ENCODE data around the gene TFF2.
A peak's percentile ranks its signal among the peaks of the same experiment; 100 is the strongest.

The TFF2 gene

DNA sequence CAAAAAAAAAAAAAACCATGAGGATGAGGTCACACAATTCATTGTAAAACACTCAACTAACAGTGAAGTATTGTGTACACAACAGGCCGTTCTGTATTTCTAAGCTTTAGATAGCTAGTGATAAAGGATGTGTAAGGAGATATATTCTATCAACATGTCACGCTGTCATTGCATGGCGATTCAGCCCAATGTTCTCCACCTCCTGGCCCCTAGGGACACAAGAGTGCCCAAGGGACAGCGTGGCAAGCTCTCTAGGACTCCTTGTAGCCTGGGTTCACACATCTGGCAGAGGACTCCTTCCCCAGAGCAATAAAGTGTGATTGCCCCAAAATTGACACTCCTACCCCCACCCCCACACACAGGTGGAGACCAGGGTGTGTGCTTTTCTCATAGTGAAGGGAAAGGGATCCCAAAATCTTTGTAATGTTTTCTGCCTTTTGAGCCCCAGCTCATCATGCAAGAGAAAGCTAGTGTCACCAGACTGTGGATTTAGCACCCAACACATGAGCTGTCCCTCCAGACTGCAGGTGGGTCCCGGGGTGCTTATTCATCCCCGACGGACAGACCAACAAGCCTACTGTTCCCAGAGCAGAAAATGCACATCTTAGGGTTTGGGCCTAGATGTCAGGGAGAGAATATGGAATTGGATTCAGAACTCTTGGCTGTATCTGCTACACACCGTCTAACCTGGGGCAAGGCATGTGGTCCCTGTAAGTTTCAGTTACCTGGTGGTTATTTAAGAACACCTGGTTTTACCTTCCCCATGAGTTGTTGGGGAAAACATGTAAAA lies 33.6 kb upstream of the TFF2 start:
- no peak for DNase-seq

DNA sequence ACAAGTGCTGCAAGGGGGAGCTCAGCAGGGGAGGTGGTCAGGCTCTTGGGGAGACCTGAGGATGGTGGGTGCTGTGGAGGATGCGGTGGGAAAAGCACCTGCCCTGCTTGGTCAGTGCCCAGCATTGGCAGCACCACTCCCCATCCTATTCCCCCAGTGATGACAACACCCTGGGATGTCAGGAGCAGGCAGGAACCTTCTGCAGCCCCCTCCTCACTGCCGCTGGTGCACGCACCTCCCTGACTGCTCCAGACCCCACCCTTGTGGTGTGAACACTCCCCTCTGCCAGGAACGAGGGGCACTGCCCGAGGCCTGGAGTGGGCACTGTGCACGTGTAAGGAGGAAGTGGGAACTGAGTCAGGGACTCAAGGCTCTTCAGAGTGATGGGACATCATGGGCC lies 32.5 kb upstream of the TFF2 start:
- DNase-seq: no peak

DNA sequence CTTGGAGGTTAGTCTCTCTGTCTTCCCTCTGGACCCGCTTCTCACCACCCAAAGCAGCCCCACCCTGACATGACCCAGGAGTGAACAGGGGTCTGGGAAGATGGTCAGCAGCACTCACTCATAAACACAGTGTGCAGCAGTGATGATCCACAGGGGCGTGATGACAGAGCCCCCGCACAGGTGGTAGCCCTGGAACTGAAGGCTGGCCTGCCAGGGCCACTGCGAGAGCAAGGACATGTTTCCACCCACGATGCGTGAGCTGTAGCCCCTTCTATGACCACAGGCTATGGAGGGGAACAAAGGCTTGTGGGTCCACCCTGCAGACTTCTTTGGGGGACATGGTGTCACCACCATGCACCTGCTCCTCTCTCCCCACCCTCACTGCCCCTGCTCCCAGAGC lies 32.1 kb upstream of the TFF2 start:
- no peak for DNase-seq

DNA sequence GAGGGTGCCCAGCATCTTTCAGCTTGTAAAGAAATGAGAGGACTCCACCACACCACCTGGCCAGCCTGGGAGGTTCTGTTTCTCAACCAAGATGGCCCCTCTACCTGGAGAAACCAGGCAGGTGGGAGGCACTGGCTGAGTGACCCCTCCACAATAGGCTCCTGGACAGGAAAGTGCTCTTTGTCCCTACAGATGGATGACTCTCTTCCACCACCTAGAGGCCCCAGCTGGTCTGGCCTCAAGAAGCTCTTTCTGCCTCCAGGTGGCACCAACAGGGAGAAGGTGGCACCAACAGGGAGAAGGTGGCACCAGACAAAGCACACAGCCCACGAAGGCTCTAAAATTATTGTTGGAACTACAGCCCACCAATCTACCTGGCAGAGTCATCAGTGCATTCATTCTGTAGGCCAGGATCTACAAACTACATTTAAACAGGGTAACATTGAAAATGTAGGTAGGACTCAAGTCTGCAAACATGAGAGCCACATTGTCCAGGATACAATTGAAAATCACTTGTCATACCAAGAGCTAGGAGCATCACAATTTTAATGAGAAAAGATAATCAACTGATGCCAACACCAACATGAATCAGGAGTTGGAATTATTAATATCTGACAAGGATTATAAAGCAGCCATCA lies 30.7 kb upstream of the TFF2 start:
- DNase-seq: peak; percentile 8

DNA sequence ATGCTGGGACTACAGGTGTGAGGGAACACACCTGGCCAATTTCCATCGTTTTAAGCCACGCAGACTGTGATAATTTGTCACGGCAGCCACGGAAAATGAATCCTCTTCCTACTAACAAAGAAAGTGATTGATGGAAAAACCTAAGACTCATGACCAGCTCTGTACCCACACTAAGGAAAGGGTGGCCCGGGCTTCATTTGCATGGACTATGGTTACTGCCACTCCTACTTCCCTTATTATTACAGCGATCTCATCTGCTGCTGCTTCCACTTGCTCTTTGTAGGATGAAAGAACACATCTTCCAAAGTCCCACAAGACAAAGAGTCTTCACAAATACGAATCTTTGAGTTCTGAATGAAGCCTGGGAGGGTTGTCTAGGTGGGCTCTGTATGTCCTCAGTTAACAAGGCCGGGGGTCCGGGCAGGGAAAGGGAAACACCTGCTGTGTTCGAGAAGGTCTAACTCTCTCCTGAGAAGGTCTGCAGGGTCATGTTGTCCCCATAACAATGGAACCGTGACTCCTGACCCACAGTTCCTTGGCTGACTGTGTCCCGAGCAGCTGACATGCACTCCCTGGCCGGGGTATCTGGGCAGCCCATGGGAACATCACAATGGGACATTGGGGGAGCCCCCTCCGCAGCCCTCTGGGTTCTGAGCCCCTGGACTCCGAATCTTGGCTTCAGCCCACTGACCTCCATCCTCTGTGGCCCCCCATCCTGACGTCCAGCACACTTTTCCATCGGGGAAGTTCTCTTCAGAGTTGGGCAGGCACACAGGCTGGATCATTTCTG lies 28.8 kb upstream of the TFF2 start:
- no peak for DNase-seq

DNA sequence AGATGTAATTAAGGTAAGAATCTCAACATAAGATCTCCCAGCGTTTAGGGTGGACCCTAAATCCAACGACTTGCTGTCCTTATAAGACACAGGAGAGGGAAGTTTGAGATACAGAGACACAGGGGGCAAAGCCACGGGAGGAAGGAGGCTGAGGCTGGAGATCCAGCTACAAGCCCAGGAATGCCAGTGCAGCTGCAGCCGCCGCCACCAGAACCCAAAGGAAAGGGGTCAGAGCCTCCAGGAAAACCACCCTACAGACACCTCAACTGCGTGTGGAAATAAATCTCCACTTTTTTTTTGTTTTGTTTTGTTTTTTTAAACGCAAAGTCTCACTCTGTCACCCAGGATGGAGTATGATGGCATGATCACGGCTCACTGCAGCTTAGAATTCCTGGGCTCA lies 27.6 kb upstream of the TFF2 start:
- DNase-seq: no peak

DNA sequence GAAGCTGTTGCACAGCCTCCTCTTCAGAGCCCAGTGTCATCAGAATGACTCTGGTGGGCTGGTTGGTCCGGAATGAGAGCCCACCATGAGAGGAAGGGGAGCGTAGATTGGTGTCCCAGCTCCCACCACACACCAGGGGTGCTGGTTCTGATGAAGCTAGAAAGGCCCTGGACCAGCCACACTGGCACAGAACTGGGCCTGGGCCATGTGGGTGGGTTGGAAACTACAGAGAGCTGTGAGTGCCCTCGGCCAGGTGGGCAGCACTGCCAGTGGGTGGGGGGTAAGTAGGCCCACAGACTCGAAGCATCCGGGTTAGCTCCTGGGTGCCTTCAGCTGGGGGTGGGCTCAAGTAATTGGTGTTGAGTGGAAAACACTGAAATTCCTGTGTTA lies 27.2 kb upstream of the TFF2 start:
- DNase-seq: no peak

DNA sequence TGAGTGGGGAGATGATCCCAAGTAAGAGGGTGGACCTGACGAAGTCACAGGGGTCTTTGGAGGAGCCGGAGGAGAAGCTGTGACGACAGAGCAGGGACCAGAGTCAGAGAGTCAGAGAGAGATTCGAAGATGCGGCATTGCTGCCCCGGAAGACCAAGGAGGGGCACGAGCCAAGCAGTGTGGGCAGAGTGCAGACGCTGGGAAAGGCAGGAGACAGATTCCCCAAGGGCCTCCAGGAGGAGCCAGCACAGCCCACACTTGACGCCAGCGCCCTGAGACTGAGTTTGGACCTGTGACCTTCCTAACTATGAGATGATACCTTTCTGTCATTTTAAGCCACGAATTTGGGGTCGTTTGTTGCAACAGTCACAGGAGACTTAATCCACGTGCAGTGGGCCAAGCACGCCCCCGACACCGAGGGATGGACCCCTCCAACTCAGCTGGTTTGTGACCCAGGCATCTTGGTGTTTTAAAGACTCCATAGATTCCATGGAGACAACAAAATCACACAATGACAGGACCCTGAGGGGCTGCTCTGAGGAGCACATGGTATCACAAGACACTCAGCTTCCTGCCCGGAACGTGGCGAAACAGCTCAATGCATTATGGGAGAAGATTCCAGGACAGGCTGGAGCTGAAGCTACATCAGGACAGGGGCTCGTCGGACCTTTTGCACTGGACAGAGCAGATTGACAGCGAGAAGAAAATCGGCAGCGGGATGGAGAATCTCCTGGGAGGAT lies 26.6 kb upstream of the TFF2 start:
- no peak for DNase-seq

DNA sequence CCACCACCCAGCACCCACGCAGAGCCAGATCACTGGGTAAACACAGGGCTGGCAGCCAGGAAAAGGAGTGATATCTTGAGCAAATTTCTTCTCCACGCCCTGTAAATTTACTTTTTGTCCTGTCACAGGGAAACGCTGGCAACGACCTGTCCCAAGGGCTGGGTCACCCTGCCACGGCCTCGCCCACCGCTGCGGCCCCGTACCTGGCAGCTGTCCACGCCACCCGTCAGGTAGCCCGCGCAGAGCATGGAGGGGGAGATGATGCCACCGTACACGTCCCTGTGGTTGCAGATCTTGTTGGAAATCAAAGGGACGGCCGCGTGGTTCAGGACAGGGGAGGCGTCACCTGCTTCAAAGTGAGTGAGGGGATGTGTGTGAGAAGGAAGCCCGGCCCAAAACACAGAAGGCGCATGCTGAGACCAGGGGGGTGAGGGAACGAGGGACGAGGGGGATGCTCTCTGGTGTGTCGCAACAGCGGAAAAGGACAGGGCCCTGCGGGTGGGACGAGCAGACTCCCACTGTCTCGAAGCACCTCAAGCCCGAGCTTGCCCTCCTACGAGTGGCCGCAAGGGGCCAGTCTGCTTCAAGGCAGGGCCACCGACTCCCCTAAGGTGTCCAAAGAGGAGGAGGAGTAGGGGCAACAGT lies 25.7 kb upstream of the TFF2 start:
- no peak for DNase-seq

DNA sequence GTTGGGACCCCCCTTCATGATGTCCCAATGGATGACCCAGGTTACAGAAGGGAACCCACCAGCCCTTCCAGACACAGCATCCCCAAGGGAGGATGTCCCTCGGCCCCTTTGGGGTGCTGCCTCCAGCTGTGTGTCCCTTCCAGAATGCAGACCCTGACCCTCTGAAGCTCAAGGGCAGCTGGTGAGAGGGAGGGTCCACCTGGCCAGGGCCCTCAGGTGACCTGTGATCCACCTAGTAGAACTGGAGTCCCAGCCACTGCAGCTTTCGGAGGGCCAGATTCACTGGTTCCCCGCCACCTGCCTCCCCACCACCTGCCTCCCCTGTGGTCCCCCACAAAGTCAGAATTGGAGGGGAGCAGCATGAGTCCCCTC lies 25.2 kb upstream of the TFF2 start:
- no peak for DNase-seq

DNA sequence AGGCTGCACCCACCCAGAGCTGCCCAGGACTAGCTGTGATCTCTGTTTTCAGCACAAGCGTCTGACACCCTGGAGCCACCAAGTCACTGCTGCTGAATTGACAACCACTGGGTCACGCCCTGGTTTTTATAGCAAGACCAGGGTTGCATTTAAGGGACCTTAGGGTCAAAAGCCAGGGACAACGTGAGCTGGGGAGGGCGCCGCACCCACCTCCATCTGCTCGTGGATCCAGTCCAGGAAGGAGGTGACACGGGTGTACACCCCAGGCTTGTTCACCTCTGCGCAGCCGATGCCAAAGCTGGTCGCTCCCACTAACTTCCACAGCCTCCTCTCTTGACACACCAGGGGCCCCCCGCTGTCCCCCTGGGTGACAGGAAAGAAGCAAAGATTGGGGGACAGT lies 24.7 kb upstream of the TFF2 start:
- no peak for DNase-seq

DNA sequence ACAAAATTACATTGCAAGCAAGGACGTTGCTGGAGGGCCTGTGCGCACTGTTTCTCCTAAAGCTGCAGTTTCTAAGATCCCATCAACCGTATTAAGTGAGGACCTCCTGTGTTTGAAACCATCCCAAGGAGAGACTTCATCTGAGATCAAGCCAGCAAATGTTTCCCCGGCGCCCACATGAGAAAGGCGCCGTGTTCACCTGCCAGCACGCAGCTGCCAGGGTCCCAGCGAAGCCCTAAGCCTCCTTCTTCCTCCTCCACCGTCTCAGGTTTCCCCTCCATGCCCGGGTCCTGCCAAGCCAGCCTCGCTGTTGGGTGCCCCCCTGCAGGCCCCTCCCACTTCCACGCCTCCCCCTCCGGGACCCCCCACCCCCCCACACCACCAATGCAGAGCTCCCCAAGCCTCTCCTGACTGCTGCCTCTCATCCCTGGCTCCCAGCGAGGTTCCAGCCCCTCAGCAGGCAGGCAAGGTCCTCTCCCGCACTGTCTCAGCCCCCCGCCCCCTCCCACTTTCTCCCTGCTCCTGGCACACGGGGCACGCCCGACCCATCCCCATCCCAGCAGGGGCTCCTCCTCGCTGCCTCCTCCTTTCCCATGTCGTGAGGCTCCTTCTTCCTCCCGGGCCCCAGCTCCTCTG lies 24.2 kb upstream of the TFF2 start:
- no peak for DNase-seq

DNA sequence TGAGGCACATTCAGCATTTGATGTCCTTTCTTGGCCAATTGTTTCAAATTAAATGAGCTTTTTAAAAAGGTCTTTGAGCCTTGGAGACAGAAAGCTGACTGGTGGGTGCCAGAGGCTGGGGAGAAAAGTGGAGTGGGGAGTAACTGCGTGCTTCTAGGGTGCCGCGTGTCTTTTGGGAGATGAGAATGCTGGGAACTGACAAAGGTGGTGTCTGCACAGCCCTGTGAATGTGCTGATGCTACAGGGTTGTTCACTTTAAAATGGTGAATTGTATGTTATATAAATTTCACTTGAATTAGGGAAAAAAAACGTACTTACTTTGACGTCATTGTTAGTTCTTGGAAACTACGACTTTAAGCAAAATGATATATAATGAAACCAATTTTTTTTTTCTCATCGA lies 23.7 kb upstream of the TFF2 start:
- no peak for DNase-seq

DNA sequence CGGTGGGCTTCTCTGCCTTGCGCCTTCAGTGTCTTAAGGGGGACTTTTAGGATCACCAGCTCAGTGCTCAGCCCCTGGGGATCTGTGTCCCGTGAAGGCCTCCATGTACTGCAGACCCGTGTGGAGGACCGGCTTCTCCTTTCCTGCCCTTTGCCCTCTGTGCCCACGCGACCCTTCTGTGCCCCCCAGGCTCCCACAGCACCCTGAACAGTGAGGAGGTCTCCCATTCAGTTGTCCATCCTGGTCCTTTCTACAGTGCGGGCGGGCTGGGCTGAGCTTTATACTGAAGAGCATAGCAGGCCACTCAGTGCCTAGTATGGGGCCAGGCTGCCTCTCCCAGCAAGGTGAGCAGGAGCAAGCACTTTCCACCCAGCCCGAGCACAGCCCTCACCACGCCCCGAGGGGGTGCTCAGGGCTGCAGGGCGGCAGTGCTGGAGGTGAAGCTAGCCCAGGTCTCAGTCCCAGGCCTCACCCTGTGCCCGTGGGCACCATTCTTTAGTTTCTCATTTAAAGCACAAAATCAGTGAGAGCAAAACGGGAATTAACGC lies 23.2 kb upstream of the TFF2 start:
- no peak for DNase-seq

DNA sequence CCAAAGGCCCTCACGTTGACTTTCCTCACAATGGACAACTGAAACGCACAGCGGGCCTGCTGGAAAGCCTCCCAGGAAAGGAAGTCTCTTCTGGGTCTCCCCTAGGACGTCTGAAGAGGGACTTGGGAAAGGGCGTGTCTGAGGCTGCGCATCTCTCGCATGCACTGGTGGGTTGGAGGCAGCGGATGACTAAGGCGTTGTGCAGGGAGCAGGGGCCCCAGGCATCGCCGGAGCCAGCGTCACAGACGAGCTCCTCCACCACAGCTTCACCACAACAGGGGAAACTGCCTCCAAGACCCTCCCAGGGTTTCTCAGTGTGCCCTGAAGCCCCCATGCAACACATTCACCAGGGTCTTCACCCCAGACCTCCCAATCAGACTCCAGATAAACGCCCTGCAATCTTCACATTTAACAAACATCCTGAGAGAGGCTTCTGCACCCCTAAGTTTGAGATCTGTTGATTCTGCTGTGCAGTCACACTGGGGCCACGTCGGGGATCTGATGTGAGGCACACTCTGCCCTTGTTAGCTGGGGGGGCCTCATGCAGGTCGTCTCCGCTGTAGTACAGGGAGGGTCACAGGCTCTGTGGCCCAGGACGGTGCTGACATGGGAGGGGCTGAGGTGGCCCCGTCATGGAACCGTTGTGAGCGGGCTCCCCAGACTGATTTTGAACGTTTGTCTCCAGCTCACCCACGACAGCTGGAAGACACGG lies 22.6 kb upstream of the TFF2 start:
- DNase-seq: no peak

DNA sequence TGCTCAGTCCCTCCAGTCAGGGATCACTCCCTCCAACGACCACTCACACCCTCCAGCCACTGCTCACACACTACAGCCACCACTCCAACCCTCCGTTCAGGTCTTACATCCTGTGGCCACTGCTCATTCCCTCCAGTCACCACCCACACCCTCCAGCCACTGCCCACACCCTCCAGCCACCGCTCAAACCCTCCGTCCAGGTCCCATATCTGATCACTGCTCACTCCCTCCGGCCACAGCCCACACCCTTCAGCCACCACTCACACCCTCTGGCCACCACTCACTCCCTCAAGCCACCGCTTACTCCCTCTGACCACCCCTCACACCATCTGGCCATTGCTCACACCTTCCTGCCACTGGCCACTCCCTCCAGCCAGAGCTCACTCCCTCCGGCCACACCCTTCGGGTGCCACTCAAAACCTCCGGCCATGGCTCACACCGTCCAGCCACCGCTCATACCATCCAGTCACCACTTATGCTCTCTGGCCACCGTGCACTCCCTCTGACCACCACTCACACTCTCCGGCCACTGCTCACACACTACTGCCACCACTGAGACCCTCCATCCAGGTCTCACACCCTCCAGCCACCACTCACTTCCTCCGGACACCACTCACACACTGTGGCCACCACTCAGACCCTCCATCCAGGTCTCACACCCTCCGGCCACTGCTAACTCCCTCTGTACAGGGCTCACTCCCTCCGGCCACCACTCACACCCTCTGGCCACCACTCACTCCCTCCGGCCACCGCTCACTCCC lies 20.3 kb upstream of the TFF2 start:
- DNase-seq: no peak

DNA sequence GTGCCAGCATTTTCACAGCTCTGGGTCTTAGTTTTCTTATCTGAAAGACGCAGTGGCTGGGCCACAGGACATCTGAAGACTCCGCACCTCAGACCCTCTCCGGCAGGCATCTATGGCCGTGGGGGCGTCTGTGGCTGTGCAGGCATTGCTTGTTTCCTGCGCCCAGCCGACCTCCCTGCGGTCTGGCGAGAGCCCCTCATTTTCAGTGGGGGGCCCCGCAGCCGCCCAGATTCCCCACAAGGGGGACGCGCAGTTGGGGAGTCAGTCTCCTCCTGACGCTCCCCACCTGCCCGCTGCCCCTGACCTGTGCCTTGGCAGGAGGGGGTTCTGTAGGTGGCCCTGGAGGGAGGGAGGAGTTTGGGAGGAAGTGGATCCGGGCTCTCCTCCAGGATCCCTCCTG lies 19.0 kb upstream of the TFF2 start:
- DNase-seq: no peak

DNA sequence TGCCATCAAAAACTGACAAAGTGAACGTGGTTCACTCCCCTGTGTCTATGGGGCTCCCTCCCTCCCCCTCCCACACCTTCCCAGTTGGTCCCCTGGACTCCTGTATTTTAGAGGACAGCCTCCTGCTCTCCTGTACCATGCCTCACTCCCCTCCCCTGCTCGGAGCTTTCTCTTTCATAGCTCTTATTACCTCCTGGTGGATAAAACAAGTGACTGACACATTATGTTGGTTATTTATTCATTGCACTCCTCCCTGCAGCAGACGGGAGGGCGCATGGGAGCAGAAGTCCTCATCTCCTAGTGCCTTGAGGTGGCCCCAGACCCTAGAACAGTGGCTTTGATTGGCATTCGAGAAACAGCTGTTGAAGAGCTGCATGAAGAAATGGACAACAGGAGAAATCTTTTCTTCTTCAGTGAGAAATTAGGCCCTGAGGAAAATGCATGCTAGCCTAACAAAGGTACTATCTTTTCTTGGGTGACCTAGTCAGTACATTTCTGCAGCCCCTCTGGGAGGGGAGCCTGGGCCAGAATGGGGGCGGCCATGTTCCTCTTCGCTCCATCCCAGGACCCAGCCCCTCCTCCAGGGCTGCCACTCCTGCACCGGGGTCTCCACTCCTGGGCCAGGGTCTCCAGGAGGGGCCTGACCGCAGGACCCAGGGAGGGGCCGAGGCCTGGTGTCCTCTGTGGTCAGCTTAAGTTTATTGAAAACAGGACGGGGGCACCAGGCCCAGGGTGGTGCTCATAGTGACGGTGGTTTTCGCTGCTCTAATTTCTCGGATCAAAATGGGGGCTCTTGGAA lies 16.8 kb upstream of the TFF2 start:
- DNase-seq: no peak

DNA sequence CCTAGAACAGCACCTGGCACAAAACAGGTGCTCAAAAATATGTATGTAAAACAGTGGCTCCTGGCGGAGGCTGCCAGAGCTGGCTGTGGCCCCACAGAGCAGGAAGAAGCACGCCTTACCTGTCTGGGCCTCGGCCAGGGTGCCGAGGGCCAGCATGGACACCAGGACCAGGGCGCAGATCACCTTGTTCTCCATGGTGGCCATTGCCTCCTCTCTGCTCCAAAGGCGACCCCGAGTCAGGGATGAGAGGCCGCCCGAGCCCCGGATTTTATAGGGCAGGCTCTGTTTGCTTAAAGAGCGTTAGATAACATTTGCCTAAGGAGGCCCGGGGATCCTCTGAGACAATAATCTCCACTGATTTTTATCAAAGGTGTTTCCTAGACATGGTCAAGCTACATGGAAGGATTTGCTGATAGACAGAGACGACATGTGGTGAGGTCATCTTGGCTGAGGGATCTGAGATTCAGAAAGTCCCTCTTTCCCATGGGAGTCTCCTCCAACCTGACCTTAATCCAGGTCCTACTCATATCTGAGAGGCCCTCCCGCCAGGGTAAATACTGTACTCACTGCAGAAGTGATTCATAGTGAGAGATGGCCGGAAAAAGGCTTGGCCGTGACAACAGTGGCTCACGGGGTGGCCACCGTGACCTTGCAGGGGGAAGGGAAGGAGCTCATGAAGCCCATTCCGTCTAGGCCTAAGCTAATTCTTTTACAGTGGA lies 15.7 kb upstream of the TFF2 start, which contains the start of gene TFF1:
Gene TFF1, minus strand, starts transcription at position 244 of the 719 bp plus-strand sequence. Its CDS starts 40 bp downstream, at position 204.
- DNase-seq: no peak

Data from EL (cell line).